GM18505 (cell line): Measurements from ENCODE around the gene WDR31.

Experiments
- ATAC-seq: cut with Tn5 transposase; IDR thresholded peaks from one replicate; pipeline ENCODE4 v1.9.1; 2021; ENCODE audit not compliant: unreplicated experiment
- POLR2A ChIP-seq: IDR thresholded peaks from 4 replicates; pipeline ENCODE4 v1.6.1; 2011; ENCODE audit warnings: borderline replicate concordance; ENCODE audit not compliant: insufficient read depth, insufficient read length; ENCODE audit errors: extremely low read depth

The WDR31 gene

DNA sequence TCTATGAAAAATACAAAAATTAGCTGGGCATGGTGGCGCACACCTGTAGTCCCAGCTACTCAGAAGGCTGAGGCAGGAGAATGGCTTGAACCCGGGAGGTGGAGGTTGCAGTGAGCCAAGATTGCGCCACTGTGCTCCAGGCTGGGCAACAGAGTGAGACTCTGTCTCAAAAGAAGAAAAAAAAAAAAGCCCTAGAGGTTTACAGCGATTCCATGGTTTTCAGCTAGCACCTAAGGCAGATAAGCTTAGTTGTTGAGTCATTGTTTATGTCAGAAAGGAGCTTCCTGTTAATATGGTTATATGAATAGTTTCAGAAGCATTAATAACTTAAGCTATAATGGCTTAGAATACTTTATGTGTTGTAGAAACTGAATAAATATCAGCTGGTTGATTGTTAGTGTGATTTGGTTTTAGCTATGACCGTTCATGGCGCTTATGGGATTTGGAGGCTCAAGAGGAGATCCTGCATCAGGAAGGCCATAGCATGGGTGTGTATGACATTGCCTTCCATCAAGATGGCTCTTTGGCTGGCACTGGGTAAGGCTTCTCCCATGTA, 49.9 kb downstream of the WDR31 start:
- no peak for ATAC-seq
- TF ChIP-seq POLR2A = no peak

- TF ChIP-seq POLR2A = no peak
- ATAC-seq = no peak
Measured at GRCh38 chr9:113289091-113289490, 51.0 kb downstream of the WDR31 start.

GRCh38 chr9:113281356-113281755, 58.7 kb downstream of the WDR31 start:
- no peak for TF ChIP-seq POLR2A
- no peak for ATAC-seq

DNA sequence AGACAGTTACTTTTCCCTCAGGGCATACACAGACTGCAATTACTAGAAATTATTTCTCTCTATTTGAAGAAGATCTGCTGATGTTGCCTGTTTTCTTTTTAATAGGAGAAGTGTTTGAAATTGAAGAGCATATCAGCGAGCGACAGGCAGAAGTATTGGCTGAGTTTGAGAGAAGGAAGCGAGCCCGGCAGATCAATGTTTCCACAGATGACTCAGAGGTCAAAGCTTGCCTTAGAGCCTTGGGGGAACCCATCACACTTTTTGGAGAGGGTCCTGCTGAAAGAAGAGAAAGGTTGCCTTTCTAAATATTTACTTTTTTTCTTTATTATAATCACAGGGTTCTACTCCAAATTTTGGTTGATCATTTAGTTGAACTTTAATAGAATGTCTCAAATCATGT, 61.2 kb downstream of the WDR31 start:
- no peak for ATAC-seq
- TF ChIP-seq POLR2A = no peak

DNA sequence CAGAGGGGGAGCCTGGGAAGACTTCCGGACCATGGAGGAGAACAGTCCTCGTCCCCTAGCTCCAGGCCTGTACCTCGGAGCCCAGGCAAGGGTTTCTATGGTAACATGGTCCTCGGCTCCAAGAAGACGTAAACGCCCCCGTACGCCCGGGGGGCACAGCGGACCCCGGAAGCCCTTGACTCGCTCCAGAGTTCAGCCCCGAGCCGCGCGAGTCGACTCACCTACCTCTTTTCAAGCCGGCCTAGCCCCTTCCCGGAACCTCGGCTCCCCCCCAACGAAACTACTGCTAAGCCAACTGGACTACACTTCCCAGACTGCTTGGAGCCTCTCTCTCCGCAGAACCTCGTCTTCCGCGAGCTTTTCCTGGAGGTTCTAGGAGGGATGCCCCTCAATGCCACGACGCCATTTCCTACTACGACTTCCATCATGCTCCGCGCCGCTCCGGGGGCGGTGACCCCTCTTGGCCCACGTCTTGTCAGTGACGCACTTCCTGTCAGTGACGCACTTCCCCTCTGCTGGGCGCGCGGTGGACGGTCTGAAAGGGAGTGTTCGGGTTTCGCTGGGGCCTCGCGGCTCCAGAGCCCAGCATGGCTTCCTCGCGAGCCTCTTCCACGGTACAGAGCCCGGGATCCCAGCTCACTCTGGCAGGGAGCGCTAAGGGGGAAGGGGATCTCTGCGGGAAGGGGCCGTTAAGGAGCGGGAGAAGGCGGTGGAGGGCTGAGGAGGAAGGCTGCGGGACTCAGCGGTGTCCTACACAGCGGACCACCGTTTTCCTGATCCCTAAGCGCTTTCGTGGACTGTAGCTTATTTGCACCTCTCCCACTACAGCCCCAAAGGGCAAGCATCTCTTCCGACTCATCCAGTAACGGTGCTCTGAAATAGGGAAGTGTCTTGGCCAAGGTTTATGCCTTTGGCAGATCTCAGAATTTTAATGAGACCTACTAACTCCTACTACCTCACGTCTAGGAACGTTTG, 64.6 kb downstream of the WDR31 start, which contains the start of the genes CDC26 and PRPF4:
Gene CDC26, minus strand, starts transcription at position 416 of the 975 bp plus-strand sequence. CDS start 3,065 bp downstream, outside the sequence.
Gene PRPF4, plus strand, starts transcription at position 502 of the 975 bp plus-strand sequence. Its CDS starts 86 bp downstream, at position 588.
- peak; percentile 96 for TF ChIP-seq POLR2A
- ATAC-seq = peak; percentile 96

DNA sequence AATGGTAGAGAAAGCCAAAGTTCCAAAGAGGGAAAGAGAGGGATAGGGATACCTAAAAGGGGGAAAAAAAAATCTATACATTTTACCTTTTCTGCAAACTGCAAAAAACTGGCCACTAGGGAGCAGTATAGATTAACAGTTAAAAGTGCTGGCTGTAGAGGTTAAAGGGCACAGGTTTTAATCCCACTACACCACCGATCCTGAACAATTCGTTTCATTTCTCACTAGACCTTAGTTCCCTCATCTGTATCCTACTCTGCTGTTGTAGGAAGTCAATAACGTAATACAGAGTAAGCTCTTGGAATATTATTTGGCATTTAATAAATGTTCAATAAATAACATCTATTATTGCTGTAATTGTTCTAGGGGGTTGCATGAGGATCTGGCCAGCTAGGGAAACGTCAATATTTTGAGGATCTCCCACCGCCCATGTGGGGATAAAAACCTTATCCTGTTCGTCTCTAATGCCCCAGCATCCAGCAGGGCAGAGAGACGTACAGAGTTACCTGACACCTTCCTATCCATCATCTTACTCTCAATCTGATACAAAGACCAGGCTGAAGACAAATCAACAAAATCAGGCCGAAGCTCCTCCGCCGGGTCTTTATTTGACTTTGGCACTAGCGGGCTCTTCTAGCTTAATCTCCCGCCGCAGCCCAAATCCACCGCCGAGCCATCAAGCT, 65.5 kb downstream of the WDR31 start:
- peak; percentile 2 for ATAC-seq
- TF ChIP-seq POLR2A = no peak

GRCh38 chr9:113269871-113270270, 70.2 kb downstream of the WDR31 start:
- no peak for TF ChIP-seq POLR2A
- ATAC-seq = no peak

- no peak for ATAC-seq
- TF ChIP-seq POLR2A = no peak
Measured at GRCh38 chr9:113269355-113269754, 70.7 kb downstream of the WDR31 start.

- no peak for TF ChIP-seq POLR2A
- ATAC-seq = no peak
Measured at GRCh38 chr9:113267911-113268566, 72.0 kb downstream of the WDR31 start.

DNA sequence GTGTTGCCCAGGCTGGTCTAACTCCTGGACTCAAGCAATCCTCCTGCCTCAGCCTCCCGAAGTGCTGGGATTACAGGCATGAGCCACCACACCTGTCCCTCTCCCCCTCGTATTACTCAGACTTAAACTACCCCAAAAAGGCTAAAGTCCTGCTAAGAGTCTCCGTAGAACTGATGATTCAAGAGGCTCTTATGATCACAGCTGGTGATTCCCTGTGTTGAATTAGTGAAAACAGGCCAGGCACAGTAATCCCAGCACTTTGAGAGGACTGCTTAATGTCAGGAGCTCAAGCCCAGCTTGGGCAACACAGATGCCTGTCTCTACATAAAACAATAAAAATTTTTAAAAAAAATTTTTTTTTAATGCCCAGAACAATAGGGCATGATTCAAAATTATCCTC, 73.9 kb downstream of the WDR31 start:
- ATAC-seq = no peak
- TF ChIP-seq POLR2A = no peak
